ENCODE data around the gene HTT.

The HTT gene

DNA sequence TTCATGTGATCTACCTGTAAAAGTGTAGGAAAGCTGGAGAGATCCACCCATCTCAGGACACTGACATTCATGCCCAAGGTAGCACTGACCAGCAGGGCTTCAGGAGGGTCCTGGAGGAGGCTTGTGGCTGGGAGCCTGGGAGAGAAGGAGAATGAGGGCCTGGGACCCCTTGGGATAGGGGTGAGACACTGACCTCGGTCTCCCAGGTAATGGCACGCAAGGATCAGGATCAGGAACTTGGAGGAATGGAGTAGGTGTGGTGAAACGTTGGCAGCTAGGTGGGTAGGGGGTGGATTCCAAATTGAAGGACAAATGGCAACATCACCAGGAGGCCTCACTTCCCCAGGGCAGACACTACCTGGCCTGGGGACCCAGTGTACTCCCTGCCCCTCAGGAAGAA, 206.0 kb downstream of the HTT start:
- DNase-seq: no peak

DNA sequence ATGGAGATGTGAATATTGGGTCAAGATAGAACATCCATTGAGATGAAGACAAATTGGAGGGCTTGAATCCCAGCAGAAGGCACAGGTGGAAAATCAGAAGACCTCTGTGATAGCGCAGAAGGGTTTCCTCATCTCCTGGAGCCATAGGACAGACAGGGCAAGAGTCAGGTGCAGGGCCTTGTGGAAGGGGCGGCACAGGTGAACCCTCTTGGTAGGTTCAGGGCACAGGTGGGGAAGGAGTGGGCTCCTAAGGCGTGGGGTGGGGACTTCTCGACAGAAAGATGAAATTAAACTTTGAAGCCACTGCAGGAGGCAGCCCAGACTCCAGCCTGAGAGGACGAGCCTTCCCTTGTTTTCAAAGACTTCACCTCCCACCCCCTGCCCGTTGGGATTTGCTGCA, 209.0 kb downstream of the HTT start:
- DNase-seq: no peak

DNA sequence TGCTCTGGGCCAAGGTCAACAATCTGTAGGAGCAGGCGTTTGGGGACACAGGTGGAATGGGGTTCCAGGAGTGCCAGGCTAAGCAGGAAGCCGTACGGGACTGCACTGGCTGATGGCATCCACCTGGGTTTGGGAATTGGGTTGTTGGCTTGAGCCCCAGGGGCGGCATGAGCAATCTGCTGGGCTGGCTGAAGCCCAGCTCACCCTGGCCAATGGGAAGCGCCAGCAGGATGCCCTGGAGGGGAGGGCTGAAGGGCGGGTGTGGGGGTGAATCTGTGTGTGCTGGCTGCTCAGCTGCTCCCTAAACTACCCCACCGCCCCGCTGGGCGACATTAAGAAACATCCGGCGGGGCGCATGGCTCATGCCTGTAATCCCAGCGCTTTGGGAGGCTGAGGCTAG, 209.4 kb downstream of the HTT start:
- no peak for DNase-seq

DNA sequence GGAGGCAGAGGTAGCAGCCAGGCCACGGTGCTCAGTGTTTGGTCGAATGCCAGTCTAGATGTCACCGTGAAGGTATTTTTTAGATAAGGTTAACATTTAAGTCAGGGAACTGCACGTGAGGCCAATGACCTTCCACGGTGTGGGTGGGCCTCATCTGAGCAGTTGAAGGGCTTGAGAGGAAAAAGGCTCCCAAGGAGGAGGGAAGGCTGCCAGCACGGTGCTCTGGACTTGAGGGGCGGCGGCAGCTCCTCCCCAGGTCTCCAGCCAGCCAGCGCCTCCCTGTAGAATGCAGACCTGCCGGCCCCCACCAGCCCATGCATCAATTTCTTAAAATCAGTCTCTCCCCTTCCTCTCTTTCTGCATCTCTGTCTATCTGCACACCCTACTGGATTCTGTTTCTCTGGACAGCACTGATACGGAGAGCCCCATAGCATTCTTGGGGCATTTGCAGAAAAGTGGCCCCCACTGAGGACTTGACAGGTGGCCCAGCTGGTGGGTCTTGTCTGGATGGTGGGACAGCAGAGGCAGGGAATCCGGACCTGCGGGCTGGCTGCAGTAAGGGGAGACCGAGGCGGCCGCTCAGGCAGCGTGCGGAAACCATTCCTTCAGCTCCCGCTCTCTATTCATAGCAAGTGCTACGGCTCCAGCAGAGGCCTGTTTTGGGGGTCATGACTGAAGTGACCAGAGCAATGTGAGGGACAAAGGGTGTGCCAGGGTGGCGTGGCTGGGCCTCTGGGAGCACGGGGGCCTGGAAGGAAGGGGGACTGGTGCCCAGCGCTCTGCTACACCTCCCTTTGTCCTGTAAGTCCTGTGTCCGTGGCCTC, 210.5 kb downstream of the HTT start:
- DNase-seq: no peak

DNA sequence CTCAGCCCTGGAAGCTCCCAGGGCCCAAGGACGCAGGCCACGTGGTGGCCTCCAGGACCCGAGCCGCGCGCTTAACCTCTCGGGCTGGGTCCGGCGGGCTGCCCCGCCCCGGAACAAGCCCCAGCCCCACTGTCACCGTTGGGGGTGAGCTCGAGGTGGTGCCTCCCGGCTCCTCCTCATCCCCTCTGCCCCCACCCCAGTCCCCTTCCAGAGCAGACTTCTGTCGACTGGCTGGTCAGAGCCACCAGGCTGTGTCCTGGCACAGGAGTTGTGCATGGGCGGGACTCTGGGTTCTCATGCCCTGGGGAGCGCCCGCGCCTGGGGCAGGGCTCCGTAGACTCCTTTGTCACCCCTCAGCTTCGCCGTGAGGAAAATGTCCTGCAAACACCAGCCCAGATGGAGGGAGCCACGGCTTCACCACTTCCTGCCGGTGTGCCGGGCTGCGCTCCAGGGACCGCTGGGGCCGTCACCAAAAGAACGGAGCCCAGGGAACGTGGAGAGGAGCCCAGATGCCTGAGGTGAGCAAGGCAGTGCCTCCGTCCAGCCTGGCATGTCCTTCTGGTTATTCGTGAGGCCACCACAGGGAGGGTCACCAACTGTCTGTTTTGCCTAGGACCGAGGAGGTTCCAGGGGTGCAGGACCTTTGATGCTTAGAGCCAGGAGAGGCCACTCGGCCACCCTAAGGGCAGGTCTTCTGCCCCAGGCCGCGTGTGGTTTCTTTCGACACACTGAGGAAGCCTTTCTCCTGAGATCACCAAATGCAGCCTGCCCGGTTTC, 211.3 kb downstream of the HTT start:
- DNase-seq: peak; percentile 93

DNA sequence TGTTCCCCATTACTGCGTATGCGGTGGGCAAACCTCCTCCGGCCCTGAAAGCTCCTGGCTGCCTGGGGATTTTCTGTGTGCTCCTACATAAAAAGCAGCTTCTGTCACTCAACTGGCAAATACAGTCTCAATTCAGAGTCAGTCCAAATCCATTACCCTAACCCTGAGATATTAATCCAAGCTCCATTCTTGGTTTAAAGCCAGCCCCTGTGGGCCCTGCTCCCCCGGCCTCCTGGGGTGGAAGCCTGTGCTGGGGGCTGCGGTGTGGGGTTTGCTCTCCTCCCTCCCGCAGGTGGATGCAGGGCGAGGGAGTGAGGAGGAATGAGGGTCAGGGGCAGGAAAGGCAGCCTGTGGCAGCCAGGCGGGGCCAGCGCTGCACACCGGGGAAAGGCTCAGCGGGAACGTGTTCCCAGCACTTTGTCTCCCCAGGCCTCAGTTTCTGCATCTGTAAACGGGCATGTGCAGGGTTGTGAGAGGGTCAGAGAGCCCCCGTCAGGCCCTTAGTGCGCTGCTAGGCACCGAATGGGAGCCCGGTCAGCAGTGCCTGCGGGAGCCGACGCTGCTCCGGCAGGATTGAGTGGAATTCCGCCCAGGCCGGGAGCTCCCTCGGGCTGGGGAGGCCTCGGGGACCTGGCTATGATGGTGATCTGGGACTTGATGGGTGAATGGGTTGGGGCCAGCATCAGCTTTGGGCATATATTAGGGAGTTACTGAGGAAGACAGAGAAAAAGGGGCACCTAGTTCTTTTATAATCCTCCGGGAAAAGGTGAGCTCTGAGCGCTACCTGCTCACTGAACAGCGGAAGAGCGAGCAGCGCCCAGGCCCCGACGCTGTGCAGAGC, 212.1 kb downstream of the HTT start:
- no peak for DNase-seq

DNA sequence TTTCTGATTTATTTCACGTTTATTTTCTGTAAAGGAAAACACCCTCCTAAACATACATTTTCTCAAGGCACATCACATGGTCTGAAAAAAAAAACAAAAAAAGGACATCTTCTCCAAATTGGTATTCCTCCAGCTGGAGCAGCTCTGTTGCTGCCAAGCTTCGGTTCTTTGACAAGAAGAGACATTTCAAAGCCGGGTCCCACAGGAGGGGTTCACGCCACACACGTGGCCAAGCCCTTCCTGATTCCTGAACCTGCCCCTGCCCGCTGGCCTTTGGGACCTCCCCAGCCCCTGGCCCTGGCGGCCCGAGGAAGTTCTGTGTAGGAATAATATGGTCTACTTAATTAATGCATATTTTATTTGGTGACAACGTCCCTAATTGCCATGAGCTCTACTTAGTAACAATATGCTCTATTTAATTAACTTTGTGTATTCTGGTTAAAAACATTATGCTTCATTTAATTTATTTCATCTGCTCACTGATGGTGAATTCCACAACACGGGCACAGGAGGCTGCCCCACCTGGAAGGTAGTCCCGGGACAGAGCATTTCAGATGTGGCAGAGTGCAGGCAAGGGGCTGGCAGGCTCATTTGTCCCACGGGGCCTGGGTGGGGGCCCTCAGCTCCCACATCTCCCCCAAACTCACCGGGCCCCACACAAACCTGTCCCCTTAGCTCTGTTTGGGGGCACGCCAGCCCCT, 212.9 kb downstream of the HTT start:
- DNase-seq: no peak

DNA sequence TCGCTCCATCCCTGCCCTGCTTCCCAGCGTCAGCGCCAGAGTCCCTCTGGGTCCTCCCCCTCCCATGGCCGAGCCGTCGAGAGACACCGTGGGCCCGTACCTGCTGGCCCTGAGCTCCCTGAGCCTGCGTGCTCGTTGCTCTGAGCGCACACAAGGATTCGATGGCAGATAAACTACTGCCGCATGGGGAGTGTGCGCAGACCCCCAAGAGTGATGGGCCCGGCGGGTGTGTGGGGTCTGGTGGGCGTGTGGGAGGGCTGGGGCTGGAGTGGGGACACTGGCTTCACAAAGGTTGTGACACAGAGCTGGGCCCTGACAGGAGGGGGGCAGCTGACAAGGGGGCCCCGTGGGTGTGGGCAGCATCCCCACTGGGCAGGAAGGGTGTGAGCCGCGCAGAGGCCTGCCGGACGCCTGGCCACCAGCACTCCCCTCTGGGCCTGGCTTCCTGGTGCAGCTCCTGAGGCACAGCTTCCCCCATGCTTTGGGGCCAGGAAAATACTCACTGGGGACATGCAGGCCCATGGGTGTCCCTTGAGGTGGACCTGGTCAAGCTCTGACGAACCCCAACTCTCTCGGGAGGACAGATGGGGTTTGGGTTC, 213.6 kb downstream of the HTT start:
- DNase-seq: no peak

DNA sequence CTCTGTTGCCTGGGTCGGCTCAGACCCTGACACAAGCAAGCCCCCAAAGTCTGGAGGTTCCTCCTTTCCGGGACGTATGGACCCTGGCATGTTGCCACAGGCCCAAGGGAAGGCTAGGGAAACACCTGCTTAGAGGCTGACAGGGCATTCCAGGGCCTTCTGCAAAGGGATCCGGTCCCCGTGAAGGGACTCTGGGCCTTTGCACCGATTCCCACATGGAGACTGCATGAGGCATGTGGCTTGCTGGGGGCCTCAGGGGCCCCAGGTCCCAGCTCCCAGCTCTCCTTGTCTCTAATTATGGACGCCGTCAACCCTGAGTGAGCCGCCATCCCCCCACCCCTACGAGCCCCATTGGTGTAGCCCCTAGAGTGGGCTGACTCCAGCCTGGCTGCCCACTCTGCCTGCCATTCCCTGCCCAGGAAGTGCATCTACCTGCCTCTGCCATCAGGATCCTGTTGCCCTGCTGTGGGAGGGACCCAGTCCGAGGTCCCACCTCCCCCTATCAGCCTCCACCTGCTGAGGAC, 214.2 kb downstream of the HTT start:
- DNase-seq: no peak

DNA sequence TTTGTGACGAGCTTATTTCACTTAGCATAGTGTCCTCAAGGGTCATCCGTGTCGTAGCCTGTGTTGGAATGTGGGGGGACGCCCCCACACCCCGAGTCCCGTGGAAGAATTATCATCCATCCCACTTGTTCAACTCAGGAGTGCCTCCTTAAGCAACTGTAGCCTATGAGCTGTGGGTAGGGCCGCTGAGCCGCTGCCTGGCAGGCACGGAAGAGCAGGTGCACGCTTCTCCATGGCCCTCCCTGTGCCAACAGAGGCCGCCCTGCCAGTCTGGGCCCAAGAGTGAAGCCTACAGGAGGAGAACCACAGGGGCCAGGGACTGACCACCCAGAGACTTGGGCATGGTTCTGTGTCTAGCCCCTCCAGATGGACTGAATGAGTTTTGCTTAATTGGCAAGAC, 216.0 kb downstream of the HTT start:
- DNase-seq: no peak

DNA sequence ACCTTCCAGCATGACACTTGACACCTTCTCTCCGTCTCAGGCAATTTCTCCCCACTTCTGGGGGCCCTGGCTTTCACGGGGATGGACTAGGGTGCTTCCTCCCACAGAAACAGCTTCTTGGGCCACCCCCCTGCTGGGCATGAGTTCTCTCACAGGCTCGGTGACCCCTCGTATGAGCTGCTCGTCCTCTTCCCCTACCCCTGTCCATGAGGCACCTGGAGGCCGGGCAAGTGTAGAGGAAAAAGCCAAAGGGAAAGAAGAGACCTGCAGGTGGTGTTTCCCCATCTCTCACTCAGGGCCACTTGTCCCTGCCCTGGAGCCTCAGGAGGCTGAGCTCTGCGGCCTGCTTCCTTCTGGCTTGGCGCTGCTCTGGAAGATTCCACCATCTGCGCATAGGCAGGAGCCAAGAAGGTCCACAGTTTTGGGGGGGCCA, 216.4 kb downstream of the HTT start:
- no peak for DNase-seq

DNA sequence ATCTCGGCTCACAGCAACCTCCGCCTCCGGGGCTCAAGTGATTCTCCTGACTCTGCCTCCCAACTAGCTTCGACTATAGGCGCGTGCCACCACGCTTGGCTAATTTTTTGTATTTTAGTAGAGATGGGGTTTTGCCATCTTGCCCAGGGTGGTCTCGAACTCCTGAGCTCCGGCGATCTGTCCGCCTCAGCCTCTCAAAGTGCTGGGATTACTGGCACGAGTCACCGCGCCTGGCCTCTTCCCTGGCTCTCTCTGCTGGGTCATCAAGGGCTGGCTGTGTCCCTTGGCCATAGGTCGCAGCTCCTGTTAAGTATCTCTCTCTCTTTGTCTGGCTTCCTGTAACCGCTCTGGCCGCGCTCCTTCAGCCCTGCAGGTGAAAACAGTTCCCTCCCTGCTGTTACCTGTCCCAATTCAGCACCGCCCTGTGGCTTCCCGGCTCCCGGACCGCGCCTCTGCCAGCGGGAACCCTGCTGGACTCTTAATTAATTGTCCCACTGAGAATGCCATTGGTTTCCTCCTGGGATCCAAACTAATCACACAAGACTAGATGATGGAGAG, 217.0 kb downstream of the HTT start:
- no peak for DNase-seq

DNA sequence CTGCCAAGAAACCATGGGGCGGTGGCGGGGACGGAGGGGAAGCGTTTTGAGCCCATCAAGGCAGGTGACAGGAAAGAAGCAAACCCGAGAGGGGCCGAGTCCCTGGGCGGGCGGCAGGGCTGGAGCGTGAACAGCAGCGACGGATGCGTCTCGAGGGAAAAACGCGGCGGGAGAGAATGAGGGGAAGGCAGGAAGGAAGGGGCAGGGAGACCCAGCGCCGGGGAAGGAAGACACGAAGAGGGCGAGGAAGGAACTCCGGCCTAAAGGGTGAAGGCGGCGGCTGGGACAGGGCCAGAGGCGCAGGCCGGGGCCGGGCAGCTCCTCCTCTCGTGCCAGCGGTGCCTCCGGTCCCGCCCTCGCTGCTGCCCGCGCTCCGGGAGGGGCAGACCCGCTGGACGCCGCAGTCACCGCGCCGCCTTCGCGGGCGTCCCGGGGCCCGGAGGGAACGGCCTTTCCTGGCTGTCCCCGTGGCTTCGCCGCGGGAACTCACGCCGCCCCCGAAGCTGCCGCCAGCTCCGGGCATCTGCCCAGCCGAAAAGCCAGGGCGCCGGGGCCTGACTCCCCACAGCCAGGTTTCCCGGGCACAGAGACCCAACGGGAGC, 217.6 kb downstream of the HTT start:
- peak; percentile 57 for DNase-seq

DNA sequence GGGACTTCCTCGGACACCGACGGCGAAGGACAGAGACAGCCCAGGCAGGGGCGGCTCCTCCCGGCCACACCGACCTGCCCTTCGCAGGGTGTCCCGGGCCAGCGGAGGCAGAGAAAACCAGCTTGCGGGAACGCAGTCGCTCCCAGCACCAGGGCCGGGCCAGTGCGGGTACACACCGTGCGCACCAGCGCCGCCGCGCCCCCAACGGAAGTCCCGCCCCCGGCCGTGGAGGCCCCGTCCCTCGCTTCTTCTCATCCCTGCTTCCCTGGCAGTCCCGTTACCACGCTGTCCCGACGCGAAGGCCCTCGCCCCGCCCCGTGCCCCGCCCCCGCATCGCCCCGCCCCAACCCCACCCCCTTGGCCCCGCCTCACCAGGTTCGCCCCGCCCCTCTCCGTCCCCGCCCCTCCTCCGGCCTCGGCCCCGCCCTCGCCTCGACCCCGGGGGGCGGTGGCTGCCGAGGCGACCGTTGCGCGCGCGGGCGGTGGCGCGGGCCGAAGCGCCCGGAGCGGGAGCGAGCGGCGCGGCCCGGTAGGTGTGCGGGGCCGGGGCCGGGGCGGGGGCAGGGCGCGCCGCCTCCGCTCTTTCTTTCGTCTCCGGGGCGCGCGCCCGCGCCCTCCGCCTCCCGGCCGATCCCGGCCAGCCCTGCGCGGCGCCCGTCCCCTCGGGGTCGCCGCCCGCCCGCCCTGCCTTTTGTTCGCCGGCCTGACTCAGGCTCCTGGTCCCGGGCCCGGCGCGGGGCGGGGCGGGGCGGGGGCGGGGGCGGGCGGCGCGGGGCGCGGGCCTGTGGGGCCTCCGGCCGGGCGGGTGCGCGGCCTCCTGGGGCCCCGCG, 218.3 kb downstream of the HTT start, which contains the start of gene RGS12:
Gene RGS12, plus strand, starts transcription at position 451 of the 830 bp plus-strand sequence. CDS start 23,150 bp downstream, outside the sequence.
- DNase-seq: peak; percentile 91

Measured in inflammatory macrophage treated with lipopolysaccharide for 4 hours (primary cell).